ENCODE data around the gene VEGFC. TPM values are rescaled to one million over a fixed set of nuclear protein-coding genes. Genes with fewer than 3 reads are reported as not detected.

Gene VEGFC
- total RNA-seq, 1 experiment from 2014 or later = not detected

GRCh38 chr4:176636292-176636691 lies 156.4 kb downstream of the VEGFC start:
- no peak overlapping the region for H3K4me3 Mint-ChIP-seq (ENCODE audit: unreplicated experiment)
- H3K9me3 Mint-ChIP-seq (ENCODE audit: unreplicated experiment) = no peaks in the 10 kb centered on the region
- no peak for DNase-seq
- Histone ChIP-seq H3K27me3 (replicated peaks; ENCODE audit: control insufficient read depth, insufficient read depth, low read length) (no peaks in the 10 kb centered on the region), H3K4me1 (no peaks in the 10 kb centered on the region), H3K9me3 (no peaks in the 10 kb centered on the region), H3K36me3 (ENCODE audit: control insufficient read depth, insufficient read depth, low read length) (no peaks in the 10 kb centered on the region), H3K4me3 (ENCODE audit: low read depth, low read length) (no peak overlapping the region)
- no peak for TF ChIP-seq CTCF (IDR thresholded peaks at IDR 0.05; ENCODE audit: insufficient read depth in 1 of 2, low read depth in 1 of 2, low read length in 1 of 2, severe bottlenecking in 1 of 2, unreplicated experiment in 1 of 2)
- intact Hi-C loops (cut with micrococcal nuclease; ENCODE audit: unreplicated experiment) = no loop called here
- no peaks in the 10 kb centered on the region for H3K4me1 Mint-ChIP-seq (ENCODE audit: low read depth, unreplicated experiment)
- no peak overlapping the region for H3K27ac Mint-ChIP-seq (ENCODE audit: unreplicated experiment)
- POLR2A ChIA-PET = no interaction called here
- CTCF ChIA-PET = no interaction called here
- no peaks in the 10 kb centered on the region for H3K36me3 Mint-ChIP-seq (ENCODE audit: insufficient read depth, unreplicated experiment)
- no TSS peak for BruUV-seq (replicated peaks)
- no peaks in the 10 kb centered on the region for H3K27me3 Mint-ChIP-seq (ENCODE audit: insufficient read depth, unreplicated experiment)

- H3K9me3 Mint-ChIP-seq (ENCODE audit: unreplicated experiment) = no peaks in the 10 kb centered on the region
- Histone ChIP-seq H3K9me3 (no peaks in the 10 kb centered on the region), H3K36me3 (ENCODE audit: control insufficient read depth, insufficient read depth, low read length) (no peaks in the 10 kb centered on the region), H3K4me1 (no peaks in the 10 kb centered on the region), H3K4me3 (ENCODE audit: low read depth, low read length) (no peak overlapping the region), H3K27me3 (replicated peaks; ENCODE audit: control insufficient read depth, insufficient read depth, low read length) (no peaks in the 10 kb centered on the region)
- no peak for TF ChIP-seq CTCF (IDR thresholded peaks at IDR 0.05; ENCODE audit: insufficient read depth in 1 of 2, low read depth in 1 of 2, low read length in 1 of 2, severe bottlenecking in 1 of 2, unreplicated experiment in 1 of 2)
- no TSS peak for BruUV-seq (replicated peaks)
- ChIA-PET CTCF (no interaction called here), POLR2A (no interaction called here)
- no peak overlapping the region for H3K4me3 Mint-ChIP-seq (ENCODE audit: unreplicated experiment)
- no peak overlapping the region for H3K27ac Mint-ChIP-seq (ENCODE audit: unreplicated experiment)
- no peaks in the 10 kb centered on the region for H3K36me3 Mint-ChIP-seq (ENCODE audit: insufficient read depth, unreplicated experiment)
- intact Hi-C loops (cut with micrococcal nuclease; ENCODE audit: unreplicated experiment) = no loop called here
- H3K27me3 Mint-ChIP-seq (ENCODE audit: insufficient read depth, unreplicated experiment) = no peaks in the 10 kb centered on the region
- no peaks in the 10 kb centered on the region for H3K4me1 Mint-ChIP-seq (ENCODE audit: low read depth, unreplicated experiment)
- no peak for DNase-seq
Measured at GRCh38 chr4:176635372-176636261, 157.1 kb downstream of the VEGFC start.
